Caki2 (cell line): ENCODE data around the gene KCNT2. TPM values are rescaled to one million over a fixed set of nuclear protein-coding genes. Genes with fewer than 3 reads are reported as not detected.

ENCODE experiments used
- DNase-seq: peaks from one replicate; pipeline ENCODE4 v3.0.0-alpha.2; 2015; ENCODE audit warnings: low read depth
- in situ Hi-C: cut with HindIII; loops from 2 replicates; pipeline ENCODE4 v1.10.0; 2016; ENCODE audit warnings: low sequenced_read_pairs, low pct_unique_long_range_greater_than_20kb, mixed read lengths
- total RNA-seq: library from RNA; depleted of rRNA; stranded (reverse); fragments of >200 nt; shearing (Covaris generic); gene quantifications from 2 replicates; pipeline ENCODE4 v1.2.3, GENCODE V29; 2014; ENCODE audit warnings: low replicate concordance

KCNT2 gene
- total RNA-seq, 1 experiment from 2014 or later: 0.03 TPM

DNA sequence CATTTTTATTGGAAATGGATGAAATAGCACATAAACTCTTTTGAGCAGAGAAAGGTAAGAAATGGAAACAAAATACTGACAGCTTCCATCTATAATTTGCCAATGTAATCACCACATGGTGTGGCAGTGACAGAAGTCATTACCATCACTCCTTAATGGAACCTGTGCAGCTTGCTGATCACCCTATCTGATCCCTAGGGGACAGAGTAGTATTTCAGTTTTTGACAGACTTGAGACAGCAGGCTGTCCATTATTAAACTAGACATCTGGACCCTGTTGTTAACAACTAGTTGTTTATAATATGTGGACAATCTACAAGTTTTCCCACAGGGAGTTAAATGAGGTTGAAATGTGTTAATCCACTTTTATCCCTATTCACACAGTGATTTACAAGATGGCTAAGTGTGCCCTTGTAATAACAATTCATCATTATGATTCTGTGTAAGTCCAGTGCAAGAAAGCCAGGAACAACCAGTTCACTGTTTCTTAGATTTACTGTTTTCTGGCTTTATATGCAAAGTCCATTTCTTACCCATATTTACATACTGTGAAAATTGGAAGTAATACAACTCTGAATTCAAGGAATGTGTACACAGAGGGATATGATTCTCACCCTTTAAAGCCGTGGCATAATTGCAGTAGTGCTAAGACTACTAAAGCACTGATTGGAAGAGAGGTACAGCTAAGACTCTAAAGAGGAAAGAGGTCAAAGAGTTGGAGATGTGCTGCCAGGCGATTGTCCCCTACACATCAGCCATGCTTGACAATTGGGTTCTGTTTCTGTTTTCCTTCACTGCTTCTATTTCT lies 9.1 kb downstream of the KCNT2 start:
- in situ Hi-C loops: no loop called here
- no peak for DNase-seq

DNA sequence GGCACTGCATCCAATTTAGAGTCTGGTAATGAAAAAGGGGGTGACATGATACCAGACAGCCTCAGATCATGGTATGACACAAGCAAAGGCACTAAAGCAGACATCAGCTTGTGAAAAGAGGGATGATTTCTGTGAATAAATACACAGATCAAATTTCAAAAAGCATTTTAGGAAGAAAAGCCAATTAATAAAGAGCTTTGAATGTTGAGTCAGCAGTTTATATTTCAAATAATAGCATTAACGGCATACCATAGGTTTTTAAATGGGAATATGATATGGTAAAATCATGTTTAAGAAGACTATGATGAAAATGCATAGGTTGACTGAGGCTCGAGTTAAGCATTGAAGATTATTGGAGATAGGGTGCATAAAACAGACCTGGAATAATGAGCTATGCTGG lies 13.5 kb downstream of the KCNT2 start:
- no peak for DNase-seq
- in situ Hi-C loops: no loop called here

GRCh38 chr1:196593955-196594354 lies 14.3 kb downstream of the KCNT2 start:
- no peak for DNase-seq
- in situ Hi-C loops: no loop called here

DNA sequence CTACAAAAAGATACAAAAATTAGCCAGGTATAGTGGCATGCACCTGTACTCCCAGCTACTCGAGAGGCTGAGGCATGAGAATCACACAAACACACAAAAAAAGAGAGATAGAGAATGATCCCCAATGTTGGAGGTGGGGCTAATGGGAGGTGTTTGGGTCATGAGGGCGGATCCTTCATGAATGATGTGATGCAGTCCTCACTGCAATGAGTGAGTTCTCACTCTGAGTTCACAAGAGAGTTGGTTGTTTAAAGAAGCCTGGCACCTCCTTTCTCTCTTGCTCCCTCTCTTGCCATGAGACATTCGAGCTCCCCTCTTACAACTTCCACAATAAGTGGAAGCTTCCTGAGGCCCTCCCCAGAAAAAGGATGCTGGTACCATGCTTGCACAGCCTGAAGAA lies 17.3 kb downstream of the KCNT2 start:
- DNase-seq: no peak
- in situ Hi-C loops: no loop called here

DNA sequence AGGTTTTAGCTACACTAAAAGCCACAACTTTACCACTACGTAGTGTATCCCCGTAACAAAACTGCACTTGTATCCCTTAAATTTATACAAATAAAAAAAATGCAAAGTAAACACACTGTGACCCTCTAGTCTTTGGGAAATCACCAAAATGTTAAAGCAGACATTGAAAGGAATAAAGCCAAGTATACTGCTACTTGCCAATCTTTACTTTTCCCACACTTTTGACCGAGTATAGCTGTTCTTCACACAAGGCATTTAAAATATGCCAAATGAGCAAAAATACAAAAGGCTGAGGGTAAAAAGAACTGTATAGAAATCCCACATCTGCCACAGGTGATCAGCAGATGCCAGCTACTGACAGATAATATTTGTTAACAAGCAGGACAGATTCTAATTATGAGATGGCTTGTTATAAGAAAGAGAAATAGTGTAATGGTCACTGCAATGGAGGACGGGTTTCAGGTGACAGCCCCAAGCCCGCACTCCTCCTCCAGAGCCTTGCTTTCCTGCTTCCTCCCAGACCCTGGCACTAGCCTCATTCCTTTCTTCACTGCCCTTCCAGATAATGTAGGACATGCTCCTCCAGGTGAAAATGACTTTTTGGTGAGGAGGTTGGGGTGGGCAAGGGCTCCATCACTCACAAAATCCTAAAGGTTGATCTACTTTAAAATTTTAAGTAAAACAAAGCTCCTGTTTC lies 18.1 kb downstream of the KCNT2 start:
- in situ Hi-C loops: no loop called here

DNA sequence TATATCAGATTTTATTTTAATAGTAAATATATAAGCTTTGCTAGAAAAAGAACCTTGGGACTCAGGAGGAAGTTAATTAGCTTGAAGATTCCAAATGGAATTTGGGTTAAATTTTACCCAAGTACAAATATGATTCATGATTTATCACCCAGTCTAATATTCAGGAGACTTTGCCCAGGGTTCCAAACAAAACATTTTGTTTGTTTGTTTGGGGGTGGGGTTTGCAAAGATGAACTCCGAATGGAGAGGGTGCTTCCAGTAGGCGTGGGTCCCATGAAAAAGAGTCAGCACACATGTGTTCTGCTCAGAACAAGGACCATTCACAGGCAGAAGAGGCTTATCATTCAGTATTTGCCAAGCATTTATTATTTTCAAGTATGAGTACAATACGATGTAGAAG lies 23.5 kb downstream of the KCNT2 start:
- DNase-seq: no peak
- in situ Hi-C loops: no loop called here

More for the DNA sequence above, 18.1 kb downstream of the KCNT2 start:
- DNase-seq: no peak

DNA sequence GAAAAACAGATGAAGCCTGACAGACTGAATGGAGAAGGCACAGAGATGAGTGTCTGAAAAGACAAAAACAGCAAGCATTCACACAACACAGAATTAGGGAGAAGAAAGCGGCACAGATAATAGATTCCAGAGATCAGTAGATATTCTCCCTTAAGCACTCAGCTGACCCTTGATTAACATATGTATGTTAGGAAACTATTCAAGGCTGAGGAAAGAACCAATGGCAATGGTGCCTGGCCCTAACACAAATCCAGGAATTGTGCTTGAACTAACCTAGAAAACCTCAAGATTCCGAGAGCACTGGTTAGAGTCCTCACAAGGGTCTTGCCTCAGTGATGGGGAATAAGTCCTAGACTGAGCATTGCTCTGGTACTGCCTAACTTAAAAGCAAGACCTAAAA lies 30.9 kb downstream of the KCNT2 start:
- in situ Hi-C loops: no loop called here
- no peak for DNase-seq

DNA sequence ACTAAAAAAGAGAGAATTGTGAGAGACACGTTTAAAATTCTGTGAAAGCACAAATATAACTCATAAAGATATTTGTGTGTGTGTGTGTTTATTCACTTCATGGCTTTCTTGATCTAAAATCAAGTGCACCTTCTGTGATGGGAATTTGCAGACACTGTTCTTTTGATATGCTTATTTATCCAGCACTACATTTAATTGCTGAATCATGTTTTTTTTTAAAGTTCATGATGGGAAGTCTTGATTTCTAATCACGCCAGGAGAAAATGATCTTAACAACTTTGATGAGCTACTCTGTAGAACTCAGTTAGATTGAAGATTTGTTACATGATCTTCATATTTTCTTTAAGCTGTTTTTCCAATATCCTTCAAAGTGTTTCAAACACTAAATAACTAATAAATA lies 35.0 kb downstream of the KCNT2 start:
- in situ Hi-C loops: no loop called here
- no peak for DNase-seq

DNA sequence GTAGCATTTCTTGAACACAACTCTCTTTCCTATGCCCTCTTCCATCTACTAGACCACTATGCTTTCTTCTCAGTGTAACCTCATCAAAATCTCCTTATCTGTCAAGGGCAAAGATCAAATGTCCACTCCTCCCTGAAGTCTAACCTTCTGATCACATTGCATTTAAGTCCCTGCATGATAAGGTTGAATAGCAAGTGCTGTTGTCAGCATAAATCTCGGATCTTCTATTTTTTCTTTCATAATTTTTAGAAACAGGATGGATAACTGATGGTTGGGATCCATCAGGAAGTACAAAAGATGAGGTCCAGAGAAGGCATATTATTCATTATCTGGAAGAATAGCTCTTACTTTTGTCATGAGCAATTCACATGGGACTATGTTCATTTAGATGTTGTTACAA lies 41.0 kb downstream of the KCNT2 start:
- DNase-seq: no peak
- in situ Hi-C loops: no loop called here

- in situ Hi-C loops: no loop called here
Measured at GRCh38 chr1:196563768-196564167, 44.5 kb downstream of the KCNT2 start.

DNA sequence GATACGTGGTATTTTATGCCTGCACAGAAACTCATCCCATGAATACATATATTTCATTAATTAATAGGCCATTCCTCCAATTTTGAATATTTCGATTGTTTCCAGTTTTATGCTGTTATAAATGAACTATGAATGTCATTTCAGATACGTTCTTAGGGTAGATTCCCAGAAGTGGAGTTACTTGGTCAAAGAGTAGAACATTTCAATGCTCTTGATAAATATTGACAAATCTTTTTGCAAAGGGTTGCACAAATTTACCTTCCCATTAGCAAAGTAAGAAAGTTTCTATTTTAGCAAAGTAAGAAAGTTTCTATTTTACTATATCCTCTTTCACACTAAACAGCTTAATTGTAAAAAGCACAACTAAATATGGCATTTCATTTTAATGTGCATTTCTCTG lies 48.9 kb downstream of the KCNT2 start:
- in situ Hi-C loops: no loop called here
- DNase-seq: no peak

More at GRCh38 chr1:196563768-196564167, 44.5 kb downstream of the KCNT2 start:
- no peak for DNase-seq

- peak; percentile 39 for DNase-seq
- in situ Hi-C loops: no loop called here
Measured at GRCh38 chr1:196558411-196558810, 49.8 kb downstream of the KCNT2 start.

DNA sequence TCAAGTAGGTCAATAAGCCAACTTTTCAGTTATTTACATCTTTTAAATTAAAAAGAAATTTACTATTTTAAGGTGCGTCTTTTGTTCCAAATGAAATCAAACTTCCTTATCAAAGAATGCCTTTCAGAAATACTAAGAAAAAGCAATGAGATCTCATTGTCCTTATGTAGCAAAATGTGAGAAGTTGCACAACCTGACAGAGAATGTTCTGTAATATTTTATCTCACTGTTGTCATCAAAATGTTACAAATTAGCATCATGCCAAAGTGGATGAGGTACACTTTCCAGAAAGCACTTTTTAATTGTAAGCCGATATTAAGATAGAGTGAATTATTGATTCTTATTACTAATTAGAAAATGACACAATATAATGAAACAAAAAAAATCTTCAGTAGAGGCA lies 50.4 kb downstream of the KCNT2 start:
- in situ Hi-C loops: no loop called here

DNA sequence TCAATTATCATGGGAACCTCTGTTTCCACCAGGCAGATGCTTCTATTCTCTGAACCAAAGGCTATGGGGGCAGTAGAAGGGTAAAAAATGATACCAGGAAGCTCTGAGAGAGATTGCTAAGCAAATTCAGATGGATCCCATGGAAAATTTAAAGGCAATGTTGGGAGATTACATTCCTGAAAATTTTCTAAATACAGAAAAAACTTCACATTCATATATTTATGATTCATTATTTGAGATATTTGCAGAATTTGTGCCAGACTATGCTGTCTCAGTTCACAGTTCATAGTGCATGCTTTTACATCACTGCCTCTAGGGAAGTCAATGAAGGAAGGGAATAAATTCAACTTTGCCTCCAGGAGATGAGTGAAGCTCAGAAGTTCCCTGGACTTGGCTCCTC lies 57.5 kb downstream of the KCNT2 start:
- no peak for DNase-seq
- in situ Hi-C loops: no loop called here

More for the DNA sequence above, 50.4 kb downstream of the KCNT2 start:
- DNase-seq: no peak

DNA sequence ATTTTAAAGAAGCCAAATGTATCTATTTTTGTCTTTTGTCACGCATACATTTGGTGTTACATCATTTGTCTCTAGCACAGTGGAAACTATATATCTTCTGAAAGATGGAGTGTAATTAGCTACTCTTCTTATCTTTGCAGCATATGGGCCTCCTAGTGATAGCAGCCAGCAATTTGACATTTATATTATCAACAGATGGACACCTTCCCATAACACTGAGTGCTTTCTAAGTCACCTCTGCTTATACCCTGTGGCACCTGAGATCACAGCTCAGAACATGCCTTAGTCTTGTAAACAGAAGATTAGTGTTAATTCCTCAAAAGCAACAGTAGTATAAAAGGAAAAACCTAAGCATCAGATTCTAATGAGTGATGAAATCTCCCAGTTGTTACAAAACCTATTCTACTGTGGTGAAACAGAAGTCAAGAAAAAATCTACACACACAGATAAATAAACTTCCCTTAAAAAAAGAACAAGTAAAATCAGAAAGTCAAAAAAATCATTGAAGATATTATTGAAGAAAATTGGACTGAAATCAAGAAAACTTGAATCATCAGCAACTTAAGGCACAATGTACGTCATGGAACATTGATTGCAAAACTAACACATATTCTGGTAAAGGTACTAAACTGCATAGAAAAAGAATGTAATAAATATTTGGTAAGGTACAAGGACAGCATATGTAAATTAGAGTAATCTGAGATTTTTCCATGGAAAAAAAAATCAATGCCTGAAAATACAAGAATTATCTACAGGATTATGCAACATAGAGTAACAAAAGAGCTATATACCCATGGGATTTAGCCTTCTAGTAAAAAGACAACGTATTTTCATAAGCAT lies 61.7 kb downstream of the KCNT2 start:
- in situ Hi-C loops: no loop called here
- DNase-seq: no peak

DNA sequence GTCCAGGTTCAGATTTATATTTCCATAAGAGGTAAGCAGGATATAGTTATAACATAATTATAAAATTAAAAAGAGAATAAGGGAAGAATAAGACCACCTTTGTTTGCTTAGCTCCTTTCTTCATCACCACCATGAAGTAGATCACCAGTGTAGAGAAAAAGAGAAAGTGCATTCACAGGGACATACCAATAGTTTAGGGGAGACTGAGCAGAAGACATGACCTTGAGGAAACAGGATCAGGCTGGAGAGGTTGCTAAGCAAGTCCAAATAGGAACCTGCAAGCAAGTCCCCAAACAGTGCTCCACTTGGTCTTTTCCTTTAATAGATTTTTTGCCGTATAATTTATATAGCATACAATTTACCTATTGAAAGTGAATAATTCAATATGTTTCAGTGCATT lies 63.0 kb downstream of the KCNT2 start:
- DNase-seq: no peak
- in situ Hi-C loops: no loop called here

DNA sequence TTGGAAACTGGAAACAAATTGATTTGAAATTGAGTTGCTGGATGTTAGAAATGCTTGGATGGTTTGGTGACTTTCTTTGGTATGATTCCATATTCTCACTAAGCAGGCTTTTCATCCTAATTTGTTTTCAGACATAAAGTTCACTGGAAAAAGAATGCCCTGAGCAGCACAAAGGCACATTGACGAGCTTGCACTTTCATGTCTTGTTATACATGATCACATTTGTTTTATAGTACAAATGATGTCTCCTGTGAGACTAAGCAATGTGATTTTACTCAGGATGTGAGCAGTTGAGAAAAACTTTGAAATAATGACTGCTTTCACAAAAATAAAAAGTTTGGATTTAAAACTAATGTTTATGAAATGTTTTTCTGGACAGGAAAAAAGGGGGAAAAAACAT lies 63.6 kb downstream of the KCNT2 start:
- no peak for DNase-seq

GRCh38 chr1:196543833-196544232 lies 64.4 kb downstream of the KCNT2 start:
- DNase-seq: no peak
- in situ Hi-C loops: no loop called here

More for the DNA sequence above, 63.6 kb downstream of the KCNT2 start:
- in situ Hi-C loops: no loop called here

DNA sequence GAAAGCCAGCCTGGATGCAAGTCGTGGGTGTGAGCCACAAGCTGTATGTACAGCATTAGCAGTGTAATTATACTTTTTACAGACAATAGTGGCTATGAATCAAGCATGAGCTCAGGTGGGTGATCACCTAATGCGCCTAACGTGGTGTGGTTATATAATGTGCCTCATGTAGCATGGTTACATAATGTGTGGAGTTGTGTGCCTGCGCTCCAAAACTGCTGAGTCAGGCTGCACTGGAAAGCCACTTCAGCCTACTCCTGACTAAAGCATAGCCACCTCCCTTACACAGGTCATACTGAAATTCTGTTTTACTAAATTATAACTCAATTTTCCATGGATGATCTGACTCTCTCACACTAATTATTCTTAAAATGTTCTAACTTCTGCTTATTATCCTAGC lies 69.8 kb downstream of the KCNT2 start:
- in situ Hi-C loops: no loop called here

More for the DNA sequence above, 69.8 kb downstream of the KCNT2 start:
- no peak for DNase-seq
